Measurements from ENCODE around the gene MICALL2. TPM values are rescaled to one million over a fixed set of nuclear protein-coding genes. Genes with fewer than 3 reads are reported as not detected.

MICALL2 gene
- total RNA-seq, 4 donors from 2014 or later = 4.4 to 16.6 (median 9.3) TPM

DNA sequence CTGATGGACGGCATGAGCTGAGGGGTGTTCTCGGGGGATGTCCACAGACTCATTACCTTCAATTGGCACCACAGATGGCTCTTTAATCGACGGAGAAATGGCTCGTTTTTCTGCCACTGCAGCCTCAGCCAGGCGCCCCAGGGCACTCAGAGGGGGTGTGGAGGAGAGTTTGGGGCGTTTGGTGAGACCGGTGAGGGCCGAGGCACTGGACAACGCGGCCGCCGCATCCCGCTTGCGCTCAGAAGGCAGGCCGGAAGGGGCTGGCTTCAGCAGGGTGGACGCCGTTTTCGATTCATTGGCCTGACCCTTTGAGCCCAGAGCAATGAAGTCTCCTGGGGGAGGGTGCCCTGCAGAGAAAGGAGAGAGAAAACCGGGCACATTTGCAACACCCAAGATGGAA, 43.6 kb upstream of the MICALL2 start:
- ATAC-seq (ENCODE audit: low FRiP score) (no peak), DNase-seq (ENCODE audit: low spot score) (no peak)
- TF ChIP-seq, protein P1, sequence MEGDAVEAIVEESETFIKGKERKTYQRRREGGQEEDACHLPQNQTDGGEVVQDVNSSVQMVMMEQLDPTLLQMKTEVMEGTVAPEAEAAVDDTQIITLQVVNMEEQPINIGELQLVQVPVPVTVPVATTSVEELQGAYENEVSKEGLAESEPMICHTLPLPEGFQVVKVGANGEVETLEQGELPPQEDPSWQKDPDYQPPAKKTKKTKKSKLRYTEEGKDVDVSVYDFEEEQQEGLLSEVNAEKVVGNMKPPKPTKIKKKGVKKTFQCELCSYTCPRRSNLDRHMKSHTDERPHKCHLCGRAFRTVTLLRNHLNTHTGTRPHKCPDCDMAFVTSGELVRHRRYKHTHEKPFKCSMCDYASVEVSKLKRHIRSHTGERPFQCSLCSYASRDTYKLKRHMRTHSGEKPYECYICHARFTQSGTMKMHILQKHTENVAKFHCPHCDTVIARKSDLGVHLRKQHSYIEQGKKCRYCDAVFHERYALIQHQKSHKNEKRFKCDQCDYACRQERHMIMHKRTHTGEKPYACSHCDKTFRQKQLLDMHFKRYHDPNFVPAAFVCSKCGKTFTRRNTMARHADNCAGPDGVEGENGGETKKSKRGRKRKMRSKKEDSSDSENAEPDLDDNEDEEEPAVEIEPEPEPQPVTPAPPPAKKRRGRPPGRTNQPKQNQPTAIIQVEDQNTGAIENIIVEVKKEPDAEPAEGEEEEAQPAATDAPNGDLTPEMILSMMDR (IDR thresholded peaks at IDR 0.05) = no peak

DNA sequence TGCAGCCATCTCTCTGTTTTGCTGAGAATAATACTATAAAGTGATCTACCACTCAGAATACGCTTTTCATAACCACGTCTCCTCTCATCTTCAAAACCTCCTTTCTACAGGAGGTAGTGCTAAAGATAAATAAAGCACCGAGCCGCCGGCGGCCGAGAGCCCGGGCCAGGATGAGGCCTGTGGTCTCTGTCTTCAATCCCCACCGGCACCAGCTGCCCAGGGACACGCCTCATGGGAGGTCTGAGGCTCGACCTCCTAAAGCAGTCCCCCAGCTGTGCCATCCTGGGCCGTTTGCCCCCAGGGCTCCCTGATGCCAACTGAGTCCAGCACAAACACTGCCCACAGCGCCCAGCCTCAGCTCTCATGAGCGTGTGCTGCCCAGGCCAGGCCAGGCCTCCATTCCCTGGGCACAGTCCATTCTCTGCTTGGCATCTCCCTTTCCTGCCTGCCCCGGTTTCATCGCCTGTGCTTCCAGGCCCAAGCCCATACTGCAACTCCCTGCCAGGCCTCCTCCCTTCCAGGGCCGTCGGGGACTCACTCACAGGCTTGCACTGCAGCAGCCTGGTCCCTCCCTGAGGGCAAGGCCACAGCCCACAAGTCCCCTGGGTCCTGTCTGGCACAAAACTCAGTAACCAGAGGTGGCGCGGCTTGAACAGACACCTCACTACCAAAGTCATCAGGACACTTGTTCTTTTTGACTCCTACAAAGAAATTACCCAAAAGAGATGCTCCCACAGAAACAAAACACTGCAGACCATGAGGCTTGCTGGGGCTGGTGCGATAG, 42.4 kb upstream of the MICALL2 start:
- no peak for ATAC-seq (ENCODE audit: low FRiP score)
- TF ChIP-seq, protein P1 (IDR thresholded peaks at IDR 0.05) = no peak

GRCh38 chr7:1500064-1500807, 41.0 kb upstream of the MICALL2 start:
- no peak for DNase-seq (ENCODE audit: low spot score)
- ATAC-seq (ENCODE audit: low FRiP score) = no peak
- TF ChIP-seq, protein P1 (IDR thresholded peaks at IDR 0.05) = no peak

More for the DNA sequence above, 42.4 kb upstream of the MICALL2 start:
- DNase-seq (ENCODE audit: low spot score) = no peak

- DNase-seq (ENCODE audit: low spot score) = no peak
- ATAC-seq (ENCODE audit: low FRiP score) = no peak
- TF ChIP-seq, protein P1 (IDR thresholded peaks at IDR 0.05) = no peak
These were observed 40.2 kb upstream of the MICALL2 start for GRCh38 chr7:1499367-1500029.

- DNase-seq (ENCODE audit: low spot score) = no peak
- no peak for ATAC-seq (ENCODE audit: low FRiP score)
- TF ChIP-seq, protein P1 (IDR thresholded peaks at IDR 0.05) = no peak
These were observed 39.4 kb upstream of the MICALL2 start for GRCh38 chr7:1498370-1499305.

DNA sequence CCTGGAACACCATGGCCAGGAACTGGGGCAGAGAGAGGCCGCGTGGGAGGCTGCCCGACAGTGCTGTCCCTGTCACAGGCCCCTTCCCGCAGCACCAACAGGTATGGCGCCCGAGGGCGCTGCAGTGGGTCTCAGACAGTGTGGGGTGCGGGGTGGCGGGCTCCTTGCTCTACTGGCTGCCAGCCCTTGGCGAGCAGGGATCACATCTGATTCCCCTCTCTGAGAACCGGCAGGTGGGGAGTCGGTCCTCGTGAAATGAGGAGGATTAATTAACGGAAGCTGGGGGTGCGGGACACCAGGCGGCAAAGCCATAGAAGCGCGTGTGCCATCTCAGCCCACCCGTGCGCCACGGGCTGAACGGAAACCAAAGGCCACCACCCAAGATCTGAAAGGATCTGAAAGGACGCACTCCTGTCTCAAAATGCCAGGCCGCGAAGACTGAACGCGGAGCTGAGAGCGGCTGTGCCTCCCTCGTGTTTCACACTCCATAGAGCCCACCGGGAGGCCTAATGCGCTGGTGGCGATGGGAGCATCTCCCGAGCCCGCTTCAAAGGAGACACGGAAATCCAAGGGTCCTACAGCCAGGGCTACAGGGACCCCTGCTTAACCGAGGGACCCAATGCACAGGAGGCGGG, 38.1 kb upstream of the MICALL2 start:
- TF ChIP-seq, protein P1 (IDR thresholded peaks at IDR 0.05) = no peak
- ATAC-seq (ENCODE audit: low FRiP score) (no peak), DNase-seq (ENCODE audit: low spot score) (no peak)

All from omental fat pad (tissue), 4 donors.